Effector memory CD4-positive, alpha-beta T cell (primary cell): Measurements from ENCODE around the gene LYRM4.

ENCODE experiments used
- DNase-seq, 3 donors: peaks; one replicate each; pipeline ENCODE4 v3.0.0-alpha.2; 2020
- H3K27ac ChIP-seq: 2 replicates; pipeline ENCODE4 v1.7.0; 2013; ENCODE audit warnings: mild to moderate bottlenecking, low read length, moderate library complexity; ENCODE audit not compliant: insufficient read depth, poor library complexity, severe bottlenecking
- H3K27me3 ChIP-seq: replicated peaks from 2 replicates; pipeline ENCODE4 v1.7.0; 2013; ENCODE audit warnings: mild to moderate bottlenecking, low read length; ENCODE audit not compliant: insufficient read depth, control insufficient read depth, poor library complexity, severe bottlenecking
- H3K36me3 ChIP-seq: 2 replicates; pipeline ENCODE4 v1.7.0; 2013; ENCODE audit warnings: mild to moderate bottlenecking, low read length, moderate library complexity; ENCODE audit not compliant: control insufficient read depth, insufficient read depth
- H3K4me1 ChIP-seq: 2 replicates; pipeline ENCODE4 v1.7.0; 2013; ENCODE audit warnings: low read length, mild to moderate bottlenecking; ENCODE audit not compliant: control insufficient read depth, insufficient read depth, poor library complexity, severe bottlenecking
- H3K4me3 ChIP-seq: 2 replicates; pipeline ENCODE4 v1.7.0; 2013; ENCODE audit warnings: low read length, low read depth, mild to moderate bottlenecking; ENCODE audit not compliant: insufficient read depth, poor library complexity, severe bottlenecking
- H3K9me3 ChIP-seq: 2 replicates; pipeline ENCODE4 v1.7.0; 2013; ENCODE audit warnings: mild to moderate bottlenecking, low read length, moderate library complexity; ENCODE audit not compliant: control insufficient read depth
- total RNA-seq, 3 donors: gene quantifications; one replicate each; lab custom pipeline; 2026; lab: John Stamatoyannopoulos, UW

The LYRM4 gene
- 8.0 to 15.4 (median 10.6) reads per million in 3 donors for total RNA-seq

GRCh38 chr6:5260661-5261544 is at the start of gene LYRM4, which contains the start of gene FARS2:
Gene LYRM4, minus strand, starts transcription at chr6:5260950. Its CDS starts 217 bp downstream, at chr6:5260733.
Gene FARS2, plus strand, starts transcription at chr6:5261513.
- Histone ChIP-seq H3K9me3 (no peaks in the 10 kb centered on the region), H3K36me3 (no peaks in the 10 kb centered on the region), H3K4me3 (peak within 1 kb of the TSS; percentile 81), H3K4me1 (no peaks in the 10 kb centered on the region), H3K27me3 (no peaks in the 10 kb centered on the region), H3K27ac (peak within 1 kb of the TSS; percentile 99)
- peak; percentile 80 to 87 (median 84) for DNase-seq

GRCh38 chr6:5308066-5308465 is 47.3 kb upstream of the LYRM4 start:
- no peak overlapping the region for H3K27ac ChIP-seq
- H3K4me1 ChIP-seq = no peaks in the 10 kb centered on the region
- H3K36me3 ChIP-seq = no peaks in the 10 kb centered on the region
- DNase-seq = no peak
- no peak overlapping the region for H3K4me3 ChIP-seq
- no peaks in the 10 kb centered on the region for H3K27me3 ChIP-seq
- no peaks in the 10 kb centered on the region for H3K9me3 ChIP-seq

GRCh38 chr6:5307058-5307457 is 46.3 kb upstream of the LYRM4 start:
- no peaks in the 10 kb centered on the region for H3K9me3 ChIP-seq
- no peak for DNase-seq
- no peaks in the 10 kb centered on the region for H3K4me1 ChIP-seq
- no peak overlapping the region for H3K27ac ChIP-seq
- H3K4me3 ChIP-seq = no peak overlapping the region
- no peaks in the 10 kb centered on the region for H3K27me3 ChIP-seq
- H3K36me3 ChIP-seq = no peaks in the 10 kb centered on the region

- no peaks in the 10 kb centered on the region for H3K4me1 ChIP-seq
- H3K27ac ChIP-seq = no peak overlapping the region
- no peak overlapping the region for H3K4me3 ChIP-seq
- no peaks in the 10 kb centered on the region for H3K36me3 ChIP-seq
- no peak for DNase-seq
- no peaks in the 10 kb centered on the region for H3K9me3 ChIP-seq
- no peaks in the 10 kb centered on the region for H3K27me3 ChIP-seq
Observed at GRCh38 chr6:5305968-5306626, 45.3 kb upstream of the LYRM4 start.

GRCh38 chr6:5303682-5304081 is 42.9 kb upstream of the LYRM4 start:
- no peaks in the 10 kb centered on the region for H3K9me3 ChIP-seq
- no peak overlapping the region for H3K27ac ChIP-seq
- H3K27me3 ChIP-seq = no peaks in the 10 kb centered on the region
- DNase-seq = no peak
- no peak overlapping the region for H3K4me3 ChIP-seq
- no peaks in the 10 kb centered on the region for H3K4me1 ChIP-seq
- H3K36me3 ChIP-seq = no peaks in the 10 kb centered on the region

GRCh38 chr6:5302995-5303622 is 42.4 kb upstream of the LYRM4 start:
- Histone ChIP-seq H3K27ac (no peak overlapping the region), H3K36me3 (no peaks in the 10 kb centered on the region), H3K9me3 (no peaks in the 10 kb centered on the region), H3K4me1 (no peaks in the 10 kb centered on the region), H3K27me3 (no peaks in the 10 kb centered on the region), H3K4me3 (no peak overlapping the region)
- peak; percentile 23 to 45 (median 33) for DNase-seq

- Histone ChIP-seq H3K27me3 (no peaks in the 10 kb centered on the region), H3K4me3 (no peak overlapping the region), H3K9me3 (no peaks in the 10 kb centered on the region), H3K27ac (no peak overlapping the region), H3K4me1 (no peaks in the 10 kb centered on the region), H3K36me3 (no peaks in the 10 kb centered on the region)
- DNase-seq = no peak
Observed at GRCh38 chr6:5302220-5302946, 41.6 kb upstream of the LYRM4 start.

GRCh38 chr6:5300206-5300764 is 39.5 kb upstream of the LYRM4 start:
- Histone ChIP-seq H3K27ac (no peak overlapping the region), H3K27me3 (no peaks in the 10 kb centered on the region), H3K9me3 (no peaks in the 10 kb centered on the region), H3K36me3 (no peaks in the 10 kb centered on the region), H3K4me1 (no peaks in the 10 kb centered on the region), H3K4me3 (no peak overlapping the region)
- DNase-seq = no peak

GRCh38 chr6:5295623-5296022 is 34.9 kb upstream of the LYRM4 start:
- H3K9me3 ChIP-seq = no peaks in the 10 kb centered on the region
- no peaks in the 10 kb centered on the region for H3K36me3 ChIP-seq
- no peak overlapping the region for H3K4me3 ChIP-seq
- no peaks in the 10 kb centered on the region for H3K4me1 ChIP-seq
- no peak overlapping the region for H3K27ac ChIP-seq
- no peaks in the 10 kb centered on the region for H3K27me3 ChIP-seq
- no peak for DNase-seq
